Measurements from ENCODE around the gene DPP4. TPM values are rescaled to one million over a fixed set of nuclear protein-coding genes. Genes with fewer than 3 reads are reported as not detected.
"Not testable (repeated sequence)": the region's sequence is repeated elsewhere in the genome, so short reads cannot be mapped to it uniquely, and the experiment has no call there.

Gene DPP4
- polyA plus RNA-seq, 4 donors: 39.5 to 136 (median 115) TPM

DNA sequence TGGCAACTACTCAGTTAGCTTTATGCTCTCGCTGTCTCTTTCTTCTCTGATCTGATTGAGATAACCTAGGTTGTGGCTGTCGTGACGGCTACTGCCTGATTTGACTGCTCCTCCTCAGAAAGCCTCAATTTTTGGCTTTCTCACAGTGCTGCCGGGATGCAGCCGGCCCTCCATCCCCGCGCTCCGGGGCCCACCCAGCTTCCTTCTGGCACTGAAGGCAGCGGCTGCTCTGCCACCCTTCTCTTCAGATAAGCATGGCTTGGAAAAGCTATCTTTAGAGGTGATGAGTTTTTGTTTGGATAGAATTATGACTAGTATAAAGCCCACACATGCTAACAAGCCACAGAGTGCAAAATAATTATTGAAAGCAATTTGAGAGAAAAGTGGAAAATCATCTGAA lies 102.5 kb downstream of the DPP4 start:
- no peak for DNase-seq (ENCODE audit: low read depth in 4 of 4, low spot score in 3 of 4)

- DNase-seq (ENCODE audit: low read depth in 4 of 4, low spot score in 3 of 4): no peak
Observed at GRCh38 chr2:161969159-161969558, 104.9 kb downstream of the DPP4 start.

DNA sequence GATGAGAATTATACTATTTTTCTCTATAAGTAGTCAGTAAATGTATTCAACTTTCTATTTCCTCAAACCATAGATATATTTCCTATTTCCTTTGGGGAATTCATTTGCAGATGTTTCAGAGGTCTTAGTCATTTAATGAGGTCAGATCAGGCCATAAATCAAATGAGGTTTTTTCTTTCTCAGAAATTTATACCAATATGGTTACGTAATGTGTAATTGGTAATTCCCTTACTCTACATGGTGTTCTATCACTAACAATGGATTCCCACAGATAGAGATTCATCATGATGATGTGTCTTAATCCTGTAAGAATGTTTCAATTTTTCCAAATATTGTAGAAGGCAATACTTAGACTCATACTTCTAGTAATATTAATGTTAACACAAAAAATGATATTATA lies 108.0 kb downstream of the DPP4 start:
- DNase-seq (ENCODE audit: low read depth in 4 of 4, low spot score in 3 of 4): no peak

DNA sequence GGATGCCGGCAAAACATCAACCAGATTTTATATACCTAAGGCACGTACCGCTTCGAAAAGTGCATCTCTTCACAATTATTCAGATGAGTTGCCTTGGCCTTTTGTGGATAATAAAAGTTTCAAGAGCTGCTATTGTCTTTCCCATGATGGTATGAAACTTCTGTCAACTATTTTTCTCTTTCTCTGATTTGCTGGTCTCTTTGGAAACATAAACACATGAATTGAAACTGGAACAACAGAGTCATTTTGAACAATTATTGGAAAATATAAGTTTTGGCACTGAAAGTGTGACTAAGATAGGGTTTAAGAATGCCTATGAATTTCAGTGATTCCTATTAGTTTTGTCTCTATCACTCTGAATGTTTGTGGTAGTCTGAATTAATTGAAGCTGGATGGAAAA lies 109.9 kb downstream of the DPP4 start:
- DNase-seq (ENCODE audit: low read depth in 4 of 4, low spot score in 3 of 4): no peak

GRCh38 chr2:161962160-161962559 lies 111.9 kb downstream of the DPP4 start:
- no peak for DNase-seq (ENCODE audit: low read depth in 4 of 4, low spot score in 3 of 4)

DNA sequence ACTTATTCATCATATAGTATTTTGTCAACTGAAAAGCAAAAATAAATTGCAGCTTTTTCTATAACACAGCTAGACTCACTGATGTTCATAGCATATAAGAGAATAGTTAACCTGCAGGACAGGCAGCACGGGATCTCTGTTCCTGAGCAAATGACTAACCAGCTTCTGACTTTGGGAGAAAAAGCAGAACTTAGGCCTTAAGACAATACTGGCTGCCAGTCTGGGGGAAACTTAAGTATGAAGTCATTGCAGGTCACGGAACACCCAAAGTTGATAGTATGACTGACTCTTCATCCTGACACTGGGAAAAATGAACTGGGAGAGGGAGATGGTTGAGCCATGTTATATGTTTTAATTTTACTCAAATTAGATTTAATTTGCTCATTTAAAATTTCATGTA lies 113.0 kb downstream of the DPP4 start:
- no peak for DNase-seq (ENCODE audit: low read depth in 4 of 4, low spot score in 3 of 4)

DNA sequence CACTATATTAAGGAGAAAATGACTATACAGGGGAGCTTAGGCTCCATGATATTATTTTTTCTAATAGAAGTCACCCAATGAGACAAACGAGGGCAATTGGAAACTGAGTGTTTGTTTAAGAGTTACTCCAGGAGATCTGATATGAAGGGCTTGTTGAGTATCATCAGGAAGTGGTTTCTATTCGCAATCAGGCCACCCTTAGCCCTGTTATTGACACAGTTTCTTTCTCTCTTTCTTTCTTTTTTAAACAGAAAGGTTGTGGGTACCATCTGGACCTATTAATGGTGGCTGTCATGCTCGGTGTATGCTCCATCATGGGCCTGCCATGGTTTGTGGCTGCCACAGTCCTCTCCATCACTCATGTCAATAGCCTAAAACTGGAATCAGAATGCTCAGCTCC lies 117.3 kb downstream of the DPP4 start:
- no peak for DNase-seq (ENCODE audit: low read depth in 4 of 4, low spot score in 3 of 4)

GRCh38 chr2:161955211-161955610 lies 118.8 kb downstream of the DPP4 start:
- DNase-seq (ENCODE audit: low read depth in 4 of 4, low spot score in 3 of 4): no peak

GRCh38 chr2:161954103-161954502 lies 119.9 kb downstream of the DPP4 start:
- DNase-seq (ENCODE audit: low read depth in 4 of 4, low spot score in 3 of 4): no peak

DNA sequence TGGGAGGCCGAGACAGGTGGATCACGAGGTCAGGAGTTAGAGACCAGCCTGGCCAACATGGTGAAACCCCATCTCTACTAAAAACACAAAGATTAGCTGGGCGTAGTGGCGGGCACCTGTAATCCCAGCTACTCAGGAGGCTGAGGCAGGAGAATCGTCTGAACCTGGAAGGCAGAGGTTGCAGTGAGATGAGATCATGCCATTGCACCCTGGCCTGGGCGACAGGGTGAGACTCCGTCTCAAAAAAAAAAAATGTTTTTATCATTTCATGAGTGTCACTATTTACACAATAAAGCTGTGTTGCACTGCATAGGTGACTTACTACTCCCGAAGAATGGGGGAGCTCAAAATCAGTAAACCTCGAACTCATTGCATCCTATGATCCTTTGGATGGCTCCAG lies 120.6 kb downstream of the DPP4 start:
- not testable (repeated sequence) for DNase-seq (ENCODE audit: low read depth in 4 of 4, low spot score in 3 of 4)

DNA sequence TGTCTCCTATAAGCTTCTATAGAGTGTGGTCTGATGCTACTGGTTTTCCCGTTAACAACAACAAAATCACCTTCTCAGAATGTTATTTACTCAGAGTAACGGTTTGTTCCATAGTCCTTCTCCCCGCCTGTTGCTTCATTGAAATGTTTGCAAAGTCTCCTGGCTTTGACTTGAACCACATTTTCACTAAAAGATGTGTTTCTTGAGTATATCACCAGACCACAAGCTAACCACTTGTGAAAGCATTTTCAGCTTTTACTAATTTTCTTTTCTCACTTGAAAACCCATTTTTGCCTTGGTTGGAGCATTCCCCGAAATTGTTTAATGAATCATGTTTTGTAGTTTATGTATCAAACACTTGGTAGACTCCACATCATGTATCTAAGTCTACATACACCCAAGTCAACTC lies 121.2 kb downstream of the DPP4 start:
- DNase-seq (ENCODE audit: low read depth in 4 of 4, low spot score in 3 of 4): no peak

GRCh38 chr2:161947836-161948235 lies 126.2 kb downstream of the DPP4 start:
- DNase-seq (ENCODE audit: low read depth in 4 of 4, low spot score in 3 of 4): no peak

- no peak for DNase-seq (ENCODE audit: low read depth in 4 of 4, low spot score in 3 of 4)
Observed at GRCh38 chr2:161947406-161947805, 126.6 kb downstream of the DPP4 start.

GRCh38 chr2:161946489-161947107 lies 127.4 kb downstream of the DPP4 start:
- peak in 2 of 4 donors; percentile 2 to 3 for DNase-seq (ENCODE audit: low read depth in 4 of 4, low spot score in 3 of 4)

DNA sequence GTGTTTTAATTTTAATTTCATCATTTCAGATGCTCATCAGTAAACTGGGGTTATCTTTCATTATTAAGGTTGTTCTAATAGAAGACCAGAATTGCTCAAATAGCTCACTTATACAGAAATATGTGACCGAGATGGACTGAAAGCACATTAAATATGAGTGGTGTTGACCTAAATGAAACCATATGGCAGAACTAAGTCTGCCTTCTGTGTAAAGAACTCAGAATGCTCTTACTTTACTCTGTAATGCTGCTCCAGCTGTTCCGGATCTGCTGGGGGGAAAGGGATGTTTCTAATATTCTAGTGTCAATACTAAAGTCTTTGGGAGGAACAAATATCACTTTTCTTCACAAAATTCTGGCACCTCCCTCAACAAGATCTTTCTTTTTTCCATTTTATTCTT lies 131.0 kb downstream of the DPP4 start:
- DNase-seq (ENCODE audit: low read depth in 4 of 4, low spot score in 3 of 4): no peak

Other genes with a start within 250 kb of the DPP4 start
- gene GCG, start 78.0 kb upstream of the DPP4 start, polyA plus RNA-seq (ENCODE audit: insufficient read length in 4 of 4): not detected
- gene FAP, start 169.2 kb upstream of the DPP4 start, polyA plus RNA-seq (ENCODE audit: insufficient read length in 4 of 4): 100 to 1,000 TPM in 1 of 4 donors, 10 to 100 TPM in 3; 10.9 to 129 (median 19.6) TPM
- gene IFIH1, start 244.5 kb upstream of the DPP4 start, polyA plus RNA-seq (ENCODE audit: insufficient read length in 4 of 4): 1 to 10 TPM; 4.9 to 8.4 (median 6.4) TPM